22Rv1 (cell line): ENCODE results near the gene ZSWIM5.
A peak's percentile ranks its signal among the peaks of the same experiment; 100 is the strongest.

ENCODE experiments used
- H3K27ac ChIP-seq: fragments of 450-650 bp; 2 replicates; pipeline ENCODE4 v1.5.1; 2017
- CTCF ChIP-seq: fragments of 450-650 bp; IDR thresholded peaks from 2 replicates; pipeline ENCODE4 v1.5.1; 2017; ENCODE audit warnings: mild to moderate bottlenecking
- ZFX ChIP-seq: fragments of 450-650 bp; IDR thresholded peaks from 2 replicates; pipeline ENCODE4 v1.6.1; 2017; ENCODE audit warnings: antibody characterized with exemption, borderline replicate concordance

ZSWIM5 gene

GRCh38 chr1:45012639-45013278 is 193.6 kb downstream of the ZSWIM5 start:
- TF ChIP-seq CTCF (no peak), ZFX (no peak)
- H3K27ac ChIP-seq, result peak overlapping the region; percentile 87

GRCh38 chr1:45011837-45012638 is 194.4 kb downstream of the ZSWIM5 start, which contains the start of gene UROD:
Gene UROD, plus strand, starts transcription at chr1:45012254. Its CDS starts 12 bp downstream, at chr1:45012266.
- peak within 1 kb of the TSS; percentile 87 for H3K27ac ChIP-seq
- TF ChIP-seq ZFX, result no peak
- no peak for TF ChIP-seq CTCF

DNA sequence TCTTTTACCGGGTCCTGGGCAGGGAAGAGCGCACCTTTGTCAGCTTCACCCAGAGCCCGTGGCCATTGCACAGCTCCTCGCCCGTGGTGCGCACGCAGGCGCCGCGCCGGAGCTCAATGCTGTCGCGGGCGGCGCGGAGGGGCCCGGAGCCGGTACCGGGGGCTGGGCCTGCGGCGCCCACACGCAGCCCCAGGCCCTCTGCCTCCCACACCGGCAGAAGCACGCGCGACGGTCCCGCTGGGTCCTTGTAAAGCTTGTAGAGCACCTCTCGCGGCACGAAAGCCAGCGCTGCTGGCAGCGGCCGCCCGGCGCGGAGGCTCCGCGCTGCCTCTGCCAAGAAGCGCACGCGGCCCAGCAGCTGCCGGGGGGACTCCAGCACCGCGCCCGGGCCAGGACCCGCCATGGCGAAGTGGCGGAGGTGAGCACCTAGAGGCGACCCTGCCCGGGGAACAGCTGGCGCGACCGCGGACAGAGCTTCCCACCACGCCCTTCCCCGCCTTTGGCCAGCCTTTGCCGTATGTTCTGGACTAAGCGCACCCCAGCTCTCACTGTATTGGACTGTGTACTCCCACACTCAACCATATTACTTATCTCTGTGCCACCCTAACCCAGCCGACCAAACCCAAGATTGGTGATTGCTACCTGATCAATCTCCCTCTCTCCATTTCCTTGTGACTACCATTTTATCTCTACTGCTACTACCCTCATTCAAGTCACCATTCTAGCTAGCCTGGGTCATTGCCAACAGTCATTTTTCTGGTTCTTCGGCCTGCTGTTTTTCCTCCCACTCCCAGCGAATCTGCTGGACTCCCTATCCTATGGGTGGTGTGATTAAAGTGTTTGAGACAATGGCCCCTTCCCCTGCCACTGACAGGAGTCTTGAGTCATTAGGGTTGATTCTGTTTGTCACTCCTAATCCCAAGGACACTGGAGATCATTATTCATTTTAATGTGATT is 195.3 kb downstream of the ZSWIM5 start, which contains the start of gene HECTD3:
Gene HECTD3, minus strand, starts transcription at position 470 of the 957 bp plus-strand sequence. Its CDS starts 67 bp downstream, at position 403.
- H3K27ac ChIP-seq, result peak within 1 kb of the TSS; percentile 87
- TF ChIP-seq CTCF, result no peak; the same call in 1 of the 2 replicates

DNA sequence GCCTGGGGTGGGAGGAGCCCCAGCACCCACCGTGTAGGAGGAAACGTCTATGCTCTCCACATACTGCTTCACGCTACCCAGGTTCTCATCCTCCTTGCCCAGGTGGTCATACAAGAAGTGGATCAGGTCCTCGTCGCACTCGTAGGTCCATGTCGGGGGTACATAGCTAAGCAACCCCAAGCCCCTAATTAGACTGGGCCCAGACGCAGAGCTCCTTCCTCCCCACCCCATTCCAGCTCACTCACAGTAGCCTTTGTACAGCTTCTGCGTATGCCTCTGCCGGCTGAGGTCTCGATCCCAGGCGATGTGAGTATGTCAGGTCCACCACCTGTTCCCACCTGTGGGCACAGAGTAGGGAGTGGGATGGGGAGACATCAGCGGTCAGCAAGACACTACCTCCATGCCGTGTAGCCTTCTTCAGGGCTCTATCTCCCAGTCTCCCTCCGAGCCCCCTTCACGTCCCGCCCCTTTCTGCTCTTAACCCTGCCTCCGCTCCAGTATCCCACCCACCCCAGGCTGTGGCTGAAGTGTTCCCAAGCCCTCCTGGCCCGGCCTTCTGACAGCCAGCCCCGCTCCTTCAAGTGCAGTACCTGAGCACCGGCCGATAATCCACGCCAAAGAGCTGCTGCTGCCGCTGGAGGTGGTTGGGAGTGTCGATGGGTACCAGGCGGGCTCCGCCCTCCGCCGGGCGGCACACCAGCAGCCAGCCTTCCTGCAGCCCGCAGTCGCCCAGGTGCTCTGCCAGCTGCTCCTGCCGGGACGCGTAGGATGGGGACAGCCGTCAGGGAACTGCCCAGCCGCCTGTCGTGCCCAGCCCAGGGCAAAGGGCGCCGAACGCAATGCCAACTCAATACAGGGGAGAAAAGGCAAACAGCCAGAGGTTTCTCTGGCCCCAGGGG is 196.2 kb downstream of the ZSWIM5 start:
- H3K27ac ChIP-seq, result peak overlapping the region; percentile 87
- TF ChIP-seq ZFX, result no peak
- 0 out of 2 replicates have a peak, but pooled peaks have one; percentile 8 for TF ChIP-seq CTCF

DNA sequence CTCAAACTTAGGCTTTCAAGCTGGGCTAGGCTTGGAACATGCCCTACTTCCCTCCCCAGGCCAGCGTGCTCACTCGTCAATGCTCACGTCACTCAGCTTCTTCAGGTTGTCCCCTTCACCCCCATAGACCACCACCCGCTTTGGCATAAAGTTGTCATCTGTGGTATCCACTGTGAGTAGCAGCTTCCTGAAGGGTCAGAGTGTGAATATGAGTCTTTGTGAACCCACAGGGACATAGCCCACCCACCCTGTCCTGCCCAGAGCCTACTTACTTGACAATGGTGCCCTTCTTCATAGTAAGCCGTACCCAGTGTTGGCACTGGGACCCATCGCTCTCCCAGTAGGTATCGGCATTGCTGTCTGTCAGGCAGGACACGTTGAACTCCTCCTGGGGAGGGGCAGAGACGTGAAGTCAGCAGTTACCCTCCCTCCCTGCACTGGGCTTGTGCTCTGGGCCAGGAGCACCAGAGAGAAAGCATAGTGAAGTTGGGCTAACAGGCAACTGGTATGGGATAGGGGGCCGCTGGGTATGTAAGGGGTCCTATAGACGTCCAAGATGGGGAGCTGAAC is 197.0 kb downstream of the ZSWIM5 start:
- TF ChIP-seq CTCF, result no peak
- no peak overlapping the region for H3K27ac ChIP-seq

GRCh38 chr1:45008516-45008915 is 197.9 kb downstream of the ZSWIM5 start:
- no peak overlapping the region for H3K27ac ChIP-seq
- no peak for TF ChIP-seq ZFX
- TF ChIP-seq CTCF, result no peak
